Stimulated activated CD4-positive, alpha-beta T cell treated with anti-CD3 and anti-CD28 coated beads, Interleukin-2, amount 100 ng/mL, for 24 hours (primary cell): ENCODE data around the gene PCNX1.
"Not testable (repeated sequence)": the region's sequence is repeated elsewhere in the genome, so short reads cannot be mapped to it uniquely, and the experiment has no call there.

Experiments used
- DNase-seq, 2 donors: peaks; one replicate each; pipeline ENCODE4 v3.0.0-alpha.2; 2020

Gene PCNX1

GRCh38 chr14:70917633-70918032 is 10.4 kb downstream of the PCNX1 start:
- no peak for DNase-seq

GRCh38 chr14:70919774-70920173 is 12.5 kb downstream of the PCNX1 start:
- no peak for DNase-seq

- DNase-seq = no peak
These were observed 13.3 kb downstream of the PCNX1 start for GRCh38 chr14:70920608-70921007.

- no peak for DNase-seq
These were observed 14.4 kb downstream of the PCNX1 start for GRCh38 chr14:70921669-70922068.

GRCh38 chr14:70924521-70924920 is 17.3 kb downstream of the PCNX1 start:
- DNase-seq = no peak

- DNase-seq = no peak
These were observed 19.1 kb downstream of the PCNX1 start for GRCh38 chr14:70926235-70926830.

GRCh38 chr14:70931008-70931407 is 23.7 kb downstream of the PCNX1 start:
- no peak for DNase-seq

GRCh38 chr14:70934084-70934483 is 26.8 kb downstream of the PCNX1 start:
- no peak for DNase-seq

GRCh38 chr14:70934502-70935134 is 27.4 kb downstream of the PCNX1 start:
- DNase-seq = no peak

- no peak for DNase-seq
These were observed 27.9 kb downstream of the PCNX1 start for GRCh38 chr14:70935135-70935534.

- not testable (repeated sequence) for DNase-seq
These were observed 32.4 kb downstream of the PCNX1 start for GRCh38 chr14:70939693-70940092.

GRCh38 chr14:70941637-70942341 is 34.5 kb downstream of the PCNX1 start:
- DNase-seq = peak; percentile 47 to 68

GRCh38 chr14:70942342-70942706 is 35.1 kb downstream of the PCNX1 start:
- DNase-seq = no peak

- peak in 1 of 2 donors; percentile 28 for DNase-seq
These were observed 35.5 kb downstream of the PCNX1 start for GRCh38 chr14:70942721-70943120.

GRCh38 chr14:70943838-70944237 is 36.6 kb downstream of the PCNX1 start:
- no peak for DNase-seq

- DNase-seq = no peak
These were observed 40.5 kb downstream of the PCNX1 start for GRCh38 chr14:70947739-70948138.

- DNase-seq = no peak
These were observed 45.2 kb downstream of the PCNX1 start for GRCh38 chr14:70952485-70952884.

GRCh38 chr14:70954068-70954467 is 46.8 kb downstream of the PCNX1 start:
- no peak for DNase-seq

GRCh38 chr14:70955543-70956480 is 48.6 kb downstream of the PCNX1 start:
- DNase-seq = peak; percentile 19 to 41

GRCh38 chr14:70956511-70956910 is 49.3 kb downstream of the PCNX1 start:
- DNase-seq = no peak

- DNase-seq = no peak
These were observed 50.5 kb downstream of the PCNX1 start for GRCh38 chr14:70957710-70958109.

- no peak for DNase-seq
These were observed 55.7 kb downstream of the PCNX1 start for GRCh38 chr14:70962935-70963334.

GRCh38 chr14:70964492-70964891 is 57.2 kb downstream of the PCNX1 start:
- DNase-seq = no peak
